ENCODE measurements around the gene TMEM178A.

The TMEM178A gene

GRCh38 chr2:39679805-39680204 is 14.1 kb downstream of the TMEM178A start:
- ATAC-seq: no peak

- no peak for ATAC-seq
Observed at GRCh38 chr2:39682066-39682692, 16.5 kb downstream of the TMEM178A start.

- no peak for ATAC-seq
Observed at GRCh38 chr2:39683022-39683699, 17.4 kb downstream of the TMEM178A start.

GRCh38 chr2:39684464-39684863 is 18.7 kb downstream of the TMEM178A start:
- ATAC-seq: no peak

GRCh38 chr2:39685126-39685525 is 19.4 kb downstream of the TMEM178A start:
- ATAC-seq: no peak

- ATAC-seq: no peak
Observed at GRCh38 chr2:39686456-39686855, 20.7 kb downstream of the TMEM178A start.

GRCh38 chr2:39688181-39688580 is 22.5 kb downstream of the TMEM178A start:
- ATAC-seq: no peak

- no peak for ATAC-seq
Observed at GRCh38 chr2:39689272-39689841, 23.6 kb downstream of the TMEM178A start.

- ATAC-seq: no peak
Observed at GRCh38 chr2:39689876-39690275, 24.2 kb downstream of the TMEM178A start.

- ATAC-seq: no peak
Observed at GRCh38 chr2:39693245-39693644, 27.5 kb downstream of the TMEM178A start.

GRCh38 chr2:39696101-39696553 is 30.4 kb downstream of the TMEM178A start:
- no peak for ATAC-seq

GRCh38 chr2:39696838-39697237 is 31.1 kb downstream of the TMEM178A start:
- ATAC-seq: no peak

- ATAC-seq: no peak
Observed at GRCh38 chr2:39697454-39697853, 31.7 kb downstream of the TMEM178A start.

- no peak for ATAC-seq
Observed at GRCh38 chr2:39701137-39701536, 35.4 kb downstream of the TMEM178A start.

- no peak for ATAC-seq
Observed at GRCh38 chr2:39703181-39703872, 37.6 kb downstream of the TMEM178A start.

GRCh38 chr2:39704540-39704939 is 38.8 kb downstream of the TMEM178A start:
- no peak for ATAC-seq

- ATAC-seq: no peak
Observed at GRCh38 chr2:39705638-39706037, 39.9 kb downstream of the TMEM178A start.

GRCh38 chr2:39706312-39706711 is 40.6 kb downstream of the TMEM178A start:
- no peak for ATAC-seq

- no peak for ATAC-seq
Observed at GRCh38 chr2:39706945-39707344, 41.2 kb downstream of the TMEM178A start.

- ATAC-seq: no peak
Observed at GRCh38 chr2:39708003-39708402, 42.3 kb downstream of the TMEM178A start.

GRCh38 chr2:39710807-39711206 is 45.1 kb downstream of the TMEM178A start:
- ATAC-seq: no peak

GRCh38 chr2:39712953-39713352 is 47.2 kb downstream of the TMEM178A start:
- no peak for ATAC-seq

GRCh38 chr2:39715095-39715494 is 49.4 kb downstream of the TMEM178A start:
- no peak for ATAC-seq

- no peak for ATAC-seq
Observed at GRCh38 chr2:39715822-39716221, 50.1 kb downstream of the TMEM178A start.
